Measurements from ENCODE around the gene PRPS1. TPM values are rescaled to one million over a fixed set of nuclear protein-coding genes. Genes with fewer than 3 reads are reported as not detected.
"Not testable (repeated sequence)": the region's sequence is repeated elsewhere in the genome, so short reads cannot be mapped to it uniquely, and the experiment has no call there.

Gene PRPS1
- total RNA-seq, 2 donors from 2014 or later: 85.2 to 88.2 TPM

GRCh38 chrX:107609061-107609460 is 19.2 kb upstream of the PRPS1 start:
- not testable (repeated sequence) for DNase-seq; H3K9me3 Mint-ChIP-seq; H3K4me1 Mint-ChIP-seq (ENCODE audit: low read depth); H3K4me3 Mint-ChIP-seq; H3K27ac Mint-ChIP-seq; H3K36me3 Mint-ChIP-seq (ENCODE audit: insufficient read depth in 2 of 2); ATAC-seq (replicated peaks in 1 of 2)
- H3K27me3 Mint-ChIP-seq (ENCODE audit: low read depth): peaks cover 21% of the 10 kb centered on the region

GRCh38 chrX:107610667-107611066 is 17.6 kb upstream of the PRPS1 start:
- ATAC-seq (replicated peaks in 1 of 2): no peak
- H3K9me3 Mint-ChIP-seq: no peaks in the 10 kb centered on the region
- no peaks in the 10 kb centered on the region for H3K36me3 Mint-ChIP-seq (ENCODE audit: insufficient read depth in 2 of 2)
- DNase-seq: no peak
- H3K4me1 Mint-ChIP-seq (ENCODE audit: low read depth): no peaks in the 10 kb centered on the region
- H3K27ac Mint-ChIP-seq: no peak overlapping the region
- no peak overlapping the region for H3K4me3 Mint-ChIP-seq
- H3K27me3 Mint-ChIP-seq (ENCODE audit: low read depth): peaks cover 27% of the 10 kb centered on the region

- no peak overlapping the region for H3K4me3 Mint-ChIP-seq
- no peak overlapping the region for H3K27ac Mint-ChIP-seq
- DNase-seq (no peak), ATAC-seq (replicated peaks in 1 of 2) (no peak)
- H3K36me3 Mint-ChIP-seq (ENCODE audit: insufficient read depth in 2 of 2): no peaks in the 10 kb centered on the region
- peaks cover 26% of the 10 kb centered on the region for H3K27me3 Mint-ChIP-seq (ENCODE audit: low read depth)
- H3K4me1 Mint-ChIP-seq (ENCODE audit: low read depth): no peaks in the 10 kb centered on the region
- H3K9me3 Mint-ChIP-seq: no peaks in the 10 kb centered on the region
Observed at GRCh38 chrX:107619885-107620322, 8.4 kb upstream of the PRPS1 start.

GRCh38 chrX:107624893-107625292 is 3.4 kb upstream of the PRPS1 start:
- Mint-ChIP-seq H3K36me3 (ENCODE audit: insufficient read depth in 2 of 2) (no peaks in the 10 kb centered on the region), H3K4me3 (no peak overlapping the region), H3K9me3 (no peaks in the 10 kb centered on the region), H3K4me1 (ENCODE audit: low read depth) (peaks cover 12% of the 10 kb centered on the region), H3K27ac (no peak overlapping the region), H3K27me3 (ENCODE audit: low read depth) (peaks cover 44% of the 10 kb centered on the region)
- DNase-seq: no peak
- ATAC-seq (replicated peaks in 1 of 2): no peak

GRCh38 chrX:107625739-107626138 is 2.6 kb upstream of the PRPS1 start:
- peaks cover 20% of the 10 kb centered on the region for H3K4me1 Mint-ChIP-seq (ENCODE audit: low read depth)
- no peak overlapping the region for H3K27ac Mint-ChIP-seq
- H3K9me3 Mint-ChIP-seq: no peaks in the 10 kb centered on the region
- no peak overlapping the region for H3K4me3 Mint-ChIP-seq
- DNase-seq (no peak), ATAC-seq (replicated peaks in 1 of 2) (no peak)
- H3K27me3 Mint-ChIP-seq (ENCODE audit: low read depth): peaks cover 38% of the 10 kb centered on the region
- H3K36me3 Mint-ChIP-seq (ENCODE audit: insufficient read depth in 2 of 2): no peaks in the 10 kb centered on the region

- no peak overlapping the region for H3K27ac Mint-ChIP-seq
- ATAC-seq (replicated peaks in 1 of 2) (no peak), DNase-seq (no peak)
- peaks cover 21% of the 10 kb centered on the region for H3K4me1 Mint-ChIP-seq (ENCODE audit: low read depth)
- no peak overlapping the region for H3K4me3 Mint-ChIP-seq
- no peaks in the 10 kb centered on the region for H3K36me3 Mint-ChIP-seq (ENCODE audit: insufficient read depth in 2 of 2)
- peaks cover 37% of the 10 kb centered on the region for H3K27me3 Mint-ChIP-seq (ENCODE audit: low read depth)
- H3K9me3 Mint-ChIP-seq: no peaks in the 10 kb centered on the region
Observed at GRCh38 chrX:107626481-107626880, 1.8 kb upstream of the PRPS1 start.

GRCh38 chrX:107626916-107627315 is 1.4 kb upstream of the PRPS1 start:
- H3K4me1 Mint-ChIP-seq (ENCODE audit: low read depth): peaks cover 21% of the 10 kb centered on the region
- H3K27me3 Mint-ChIP-seq (ENCODE audit: low read depth): peaks cover 34% of the 10 kb centered on the region
- DNase-seq (no peak), ATAC-seq (replicated peaks in 1 of 2) (no peak)
- no peaks in the 10 kb centered on the region for H3K9me3 Mint-ChIP-seq
- H3K27ac Mint-ChIP-seq: no peak overlapping the region
- H3K4me3 Mint-ChIP-seq: no peak overlapping the region
- H3K36me3 Mint-ChIP-seq (ENCODE audit: insufficient read depth in 2 of 2): no peaks in the 10 kb centered on the region

- Mint-ChIP-seq H3K9me3 (no peaks in the 10 kb centered on the region), H3K27ac (peak overlapping the region; percentile 85), H3K36me3 (ENCODE audit: insufficient read depth in 2 of 2) (no peaks in the 10 kb centered on the region), H3K27me3 (ENCODE audit: low read depth) (peaks cover 36% of the 10 kb centered on the region), H3K4me1 (ENCODE audit: low read depth) (peaks cover 30% of the 10 kb centered on the region), H3K4me3 (peak overlapping the region; percentile 88 to 89)
- DNase-seq (peak; percentile 54 to 61), ATAC-seq (replicated peaks in 1 of 2) (peak; percentile 57 to 60)
Observed at GRCh38 chrX:107628662-107629539, 591 bp downstream of the PRPS1 start.

- Mint-ChIP-seq H3K36me3 (ENCODE audit: insufficient read depth in 2 of 2) (no peaks in the 10 kb centered on the region), H3K9me3 (no peaks in the 10 kb centered on the region), H3K4me3 (peak overlapping the region; percentile 88 to 89), H3K4me1 (ENCODE audit: low read depth) (peaks cover 30% of the 10 kb centered on the region), H3K27ac (peak overlapping the region; percentile 85), H3K27me3 (ENCODE audit: low read depth) (peaks cover 30% of the 10 kb centered on the region)
- no peak for ATAC-seq (replicated peaks in 1 of 2)
- peak in 1 of 2 donors; percentile 7 for DNase-seq
Observed at GRCh38 chrX:107629540-107629909, 1.2 kb downstream of the PRPS1 start.

GRCh38 chrX:107630031-107630689 is 1.9 kb downstream of the PRPS1 start:
- Mint-ChIP-seq H3K4me3 (peak overlapping the region; percentile 88 to 89), H3K36me3 (ENCODE audit: insufficient read depth in 2 of 2) (no peaks in the 10 kb centered on the region), H3K9me3 (no peaks in the 10 kb centered on the region), H3K4me1 (ENCODE audit: low read depth) (peaks cover 30% of the 10 kb centered on the region), H3K27me3 (ENCODE audit: low read depth) (peaks cover 24% of the 10 kb centered on the region), H3K27ac (peak overlapping the region; percentile 57)
- ATAC-seq (replicated peaks in 1 of 2): no peak
- no peak for DNase-seq

- Mint-ChIP-seq H3K4me1 (ENCODE audit: low read depth) (peaks cover 37% of the 10 kb centered on the region), H3K4me3 (peak overlapping the region in 1 of 2 donors; percentile 39), H3K9me3 (no peaks in the 10 kb centered on the region), H3K27ac (no peak overlapping the region), H3K36me3 (ENCODE audit: insufficient read depth in 2 of 2) (peaks cover 0 to 3% of the 10 kb centered on the region in 2 donors), H3K27me3 (ENCODE audit: low read depth) (peaks cover 24% of the 10 kb centered on the region)
- no peak for DNase-seq
- ATAC-seq (replicated peaks in 1 of 2): no peak
Observed at GRCh38 chrX:107632346-107632745, 4.0 kb downstream of the PRPS1 start.

- DNase-seq: no peak
- H3K27me3 Mint-ChIP-seq (ENCODE audit: low read depth): peaks cover 11% of the 10 kb centered on the region
- no peak for ATAC-seq (replicated peaks in 1 of 2)
- no peak overlapping the region for H3K27ac Mint-ChIP-seq
- no peaks in the 10 kb centered on the region for H3K4me1 Mint-ChIP-seq (ENCODE audit: low read depth)
- H3K9me3 Mint-ChIP-seq: no peaks in the 10 kb centered on the region
- H3K4me3 Mint-ChIP-seq: no peak overlapping the region
- peaks cover 3 to 12% of the 10 kb centered on the region in 2 donors for H3K36me3 Mint-ChIP-seq (ENCODE audit: insufficient read depth in 2 of 2)
Observed at GRCh38 chrX:107646735-107647134, 18.4 kb downstream of the PRPS1 start.

- peaks cover 4 to 9% of the 10 kb centered on the region in 2 donors for H3K36me3 Mint-ChIP-seq (ENCODE audit: insufficient read depth in 2 of 2)
- H3K9me3 Mint-ChIP-seq: no peaks in the 10 kb centered on the region
- H3K4me1 Mint-ChIP-seq (ENCODE audit: low read depth): no peaks in the 10 kb centered on the region
- ATAC-seq (replicated peaks in 1 of 2): no peak
- H3K27ac Mint-ChIP-seq: no peak overlapping the region
- H3K27me3 Mint-ChIP-seq (ENCODE audit: low read depth): peaks cover 19% of the 10 kb centered on the region
- DNase-seq: no peak
- no peak overlapping the region for H3K4me3 Mint-ChIP-seq
Observed at GRCh38 chrX:107648332-107648731, 20.0 kb downstream of the PRPS1 start.

Data from activated T-cell treated with anti-CD3 and anti-CD28 coated beads, Interleukin-2, amount 50 U/mL, for 72 hours (primary cell).